ENCODE measurements around the gene CCR7. TPM values are rescaled to one million over a fixed set of nuclear protein-coding genes. Genes with fewer than 3 reads are reported as not detected.

CCR7 gene
- total and polyA plus RNA-seq, 2 of the 8 experiments (the other 6 are each of a cell fraction or from before 2014, with no cell fraction given), result 0.12 to 0.17 TPM

DNA sequence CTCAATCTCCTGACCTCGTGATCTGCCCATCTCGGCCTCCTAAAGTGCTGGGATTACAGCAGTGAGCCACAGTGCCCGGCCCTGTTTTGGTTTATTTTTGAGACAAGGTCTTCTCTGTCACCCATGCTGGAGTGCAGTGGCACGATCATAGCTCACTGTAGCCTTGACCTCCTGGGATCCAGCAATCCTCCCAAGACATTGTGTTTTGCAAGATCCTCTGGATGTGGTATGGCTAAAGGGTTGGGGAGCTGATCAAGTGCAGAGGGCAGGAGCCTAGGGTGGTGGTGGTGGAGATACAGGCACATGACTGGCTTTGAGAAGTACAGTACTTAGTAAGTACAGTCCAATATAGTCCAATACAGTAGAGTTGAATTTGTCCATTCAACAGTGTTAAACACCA lies 47.3 kb downstream of the CCR7 start:
- Histone ChIP-seq H3K79me1 (ENCODE audit: low read depth, low read length) (no peaks in the 10 kb centered on the region), H3K9ac (replicated peaks in 1 of 4; ENCODE audit: extremely low read depth in 1 of 4, low read depth in 3 of 4, low read length in 3 of 4) (no peak overlapping the region), H2BK120ac (replicated peaks; ENCODE audit: low read depth, low read length) (no peak overlapping the region), H2BK5ac (ENCODE audit: low read depth, low read length) (no peak overlapping the region), H3K4me3 (ENCODE audit: extremely low read depth in 1 of 4, insufficient read depth in 2 of 4, low read depth in 3 of 4, low read length in 4 of 4) (no peak overlapping the region), H3K27me3 (replicated peaks in 1 of 4; ENCODE audit: control insufficient read depth in 3 of 4, extremely low read depth in 1 of 4, insufficient read depth in 3 of 4, low read length in 3 of 4) (no peaks in the 10 kb centered on the region), H3K23me2 (ENCODE audit: low read depth, low read length) (no peaks in the 10 kb centered on the region; the same call in 1 of the 2 replicates), H4K91ac (replicated peaks; ENCODE audit: insufficient read length, low read length) (peak overlapping the region; percentile 2), H3K4me1 (replicated peaks in 1 of 4; ENCODE audit: control insufficient read depth in 3 of 4, insufficient read depth in 4 of 4, low read length in 3 of 4) (peaks cover 0 to 10% (median 2%) of the 10 kb centered on the region in 4 experiments; a peak in 5 of 7 replicates), H2AK5ac (ENCODE audit: low read depth, low read length) (no peak overlapping the region), H3K27ac (ENCODE audit: low read depth, low read length) (no peak overlapping the region), H4K8ac (ENCODE audit: extremely low read depth, insufficient read depth, low read length) (no peak overlapping the region), H3K9me3 (ENCODE audit: insufficient read depth in 2 of 2, low read depth in 1 of 2, low read length in 1 of 2) (no peaks in the 10 kb centered on the region), H3K79me2 (ENCODE audit: control insufficient read depth in 1 of 2, insufficient read depth in 2 of 2, low read length in 2 of 2) (no peaks in the 10 kb centered on the region), H3K56ac (replicated peaks; ENCODE audit: insufficient read length, low read depth, low read length) (no peak overlapping the region), H4K20me1 (replicated peaks in 1 of 2; ENCODE audit: control insufficient read depth in 1 of 2, insufficient read depth in 2 of 2, low read length in 2 of 2) (no peaks in the 10 kb centered on the region), H3K36me3 (ENCODE audit: control insufficient read depth in 2 of 4, insufficient read depth in 4 of 4, low read length in 3 of 4) (no peaks in the 10 kb centered on the region), H3K4me2 (ENCODE audit: insufficient read depth in 1 of 2, low read depth in 2 of 2, low read length in 2 of 2) (no peak overlapping the region), H3K14ac (ENCODE audit: insufficient read length) (no peak overlapping the region), H3K18ac (ENCODE audit: extremely low read depth, low read length) (peak overlapping the region; percentile 4; the same call in 1 of the 2 replicates), H3K4ac (replicated peaks; ENCODE audit: insufficient read length, low read depth, low read length) (no peak overlapping the region), H2BK12ac (ENCODE audit: low read depth, low read length) (peak overlapping the region; percentile 10; the same call in 1 of the 2 replicates), H4K5ac (ENCODE audit: insufficient read length, low read depth, low read length) (no peak overlapping the region), H2BK20ac (ENCODE audit: low read length) (no peak overlapping the region), H3K23ac (ENCODE audit: insufficient read length) (no peak overlapping the region), H2BK15ac (ENCODE audit: low read length) (no peak overlapping the region), H2AFZ (ENCODE audit: low read length) (0 out of 2 replicates have a peak overlapping the region, but pooled peaks have one; percentile 9)
- CTCF ChIA-PET (ENCODE audit: partially characterized antibody), result interaction anchor here (0.8 to 3.3 kb wide), 7 partner anchors 14 to 101 kb away, joined by 3 to 13 read pairs (median 7); partner anchors contain the start of gene TNS4
- whole genome bisulfite sequencing, 2 experiments (ENCODE audit: extremely low coverage in 1 of 2, insufficient coverage in 1 of 2, insufficient read length in 1 of 2, insufficient replicate concordance in 2 of 2, low coverage in 1 of 2, low lambda C conversion rate in 2 of 2, missing lambda C conversion rate in 1 of 2), result 88% methylated on average over 4 of the region's 4 CpGs; no CpG with 5 or more reads in 1 of the 2 experiments
- POLR2A ChIA-PET (ENCODE audit: partially characterized antibody), result interaction anchor here (0.6 to 1.3 kb wide), 5 partner anchors 10 to 1147 kb away, joined by 3 to 4 read pairs (median 3); no protein-coding TSS in a partner anchor
- FAIRE-seq (no peak), DNase-seq (ENCODE audit: low read depth in 1 of 2, low spot score in 2 of 2) (no peak)
- TF ChIP-seq MAFK (IDR thresholded peaks at IDR 0.05; ENCODE audit: low read depth, low read length) (no peak), RFX5 (IDR thresholded peaks at IDR 0.05; ENCODE audit: borderline replicate concordance, low read depth, low read length) (no peak), RXRA (IDR thresholded peaks at IDR 0.05; ENCODE audit: insufficient read depth, low read depth, low read length) (no peak), CBX5 (IDR thresholded peaks at IDR 0.05; ENCODE audit: low read depth, low read length) (no peak), NANOG (IDR thresholded peaks at IDR 0.05; ENCODE audit: insufficient read depth, low read depth, low read length, poor library complexity, severe bottlenecking) (no peak), EZH2 (IDR thresholded peaks at IDR 0.05; ENCODE audit: low read depth, low read length, severe bottlenecking) (no peak), EGR1 (IDR thresholded peaks at IDR 0.05; ENCODE audit: borderline replicate concordance, low read depth, low read length) (no peak), SUZ12 (IDR thresholded peaks at IDR 0.05; ENCODE audit: low read length) (no peak)
- TF ChIP-seq, protein P1, sequence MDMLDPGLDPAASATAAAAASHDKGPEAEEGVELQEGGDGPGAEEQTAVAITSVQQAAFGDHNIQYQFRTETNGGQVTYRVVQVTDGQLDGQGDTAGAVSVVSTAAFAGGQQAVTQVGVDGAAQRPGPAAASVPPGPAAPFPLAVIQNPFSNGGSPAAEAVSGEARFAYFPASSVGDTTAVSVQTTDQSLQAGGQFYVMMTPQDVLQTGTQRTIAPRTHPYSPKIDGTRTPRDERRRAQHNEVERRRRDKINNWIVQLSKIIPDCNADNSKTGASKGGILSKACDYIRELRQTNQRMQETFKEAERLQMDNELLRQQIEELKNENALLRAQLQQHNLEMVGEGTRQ (IDR thresholded peaks at IDR 0.05; ENCODE audit: low read length), result no peak
- TF ChIP-seq, protein P2, sequence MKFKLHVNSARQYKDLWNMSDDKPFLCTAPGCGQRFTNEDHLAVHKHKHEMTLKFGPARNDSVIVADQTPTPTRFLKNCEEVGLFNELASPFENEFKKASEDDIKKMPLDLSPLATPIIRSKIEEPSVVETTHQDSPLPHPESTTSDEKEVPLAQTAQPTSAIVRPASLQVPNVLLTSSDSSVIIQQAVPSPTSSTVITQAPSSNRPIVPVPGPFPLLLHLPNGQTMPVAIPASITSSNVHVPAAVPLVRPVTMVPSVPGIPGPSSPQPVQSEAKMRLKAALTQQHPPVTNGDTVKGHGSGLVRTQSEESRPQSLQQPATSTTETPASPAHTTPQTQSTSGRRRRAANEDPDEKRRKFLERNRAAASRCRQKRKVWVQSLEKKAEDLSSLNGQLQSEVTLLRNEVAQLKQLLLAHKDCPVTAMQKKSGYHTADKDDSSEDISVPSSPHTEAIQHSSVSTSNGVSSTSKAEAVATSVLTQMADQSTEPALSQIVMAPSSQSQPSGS (IDR thresholded peaks at IDR 0.05; ENCODE audit: low read length), result no peak
